Skeletal muscle satellite cell (primary cell): ENCODE measurements around the gene PCDHGA1.

ENCODE experiments used
- H3K27me3 ChIP-seq: 2 replicates; pipeline ENCODE4 v1.7.0; 2013; ENCODE audit warnings: low read length; ENCODE audit not compliant: control insufficient read depth, insufficient read depth
- H3K36me3 ChIP-seq: 2 replicates; pipeline ENCODE4 v1.7.0; 2013; ENCODE audit warnings: mild to moderate bottlenecking, control low read depth, low read length; ENCODE audit not compliant: insufficient read depth
- H3K4me1 ChIP-seq: 2 replicates; pipeline ENCODE4 v1.7.0; 2013; ENCODE audit warnings: low read length; ENCODE audit not compliant: control insufficient read depth, insufficient read depth
- H3K4me2 ChIP-seq: 2 replicates; pipeline ENCODE4 v1.7.0; 2013; ENCODE audit warnings: mild to moderate bottlenecking, low read length
- H3K4me3 ChIP-seq: 2 replicates; pipeline ENCODE4 v1.7.0; 2013; ENCODE audit warnings: low read length
- H3K9ac ChIP-seq: 2 replicates; pipeline ENCODE4 v1.7.0; 2013; ENCODE audit warnings: mild to moderate bottlenecking, low read depth, low read length, moderate library complexity
- H3K9me3 ChIP-seq: replicated peaks from 2 replicates; pipeline ENCODE4 v1.7.0; 2013; ENCODE audit warnings: mild to moderate bottlenecking, control low read depth, low read length

PCDHGA1 gene

DNA sequence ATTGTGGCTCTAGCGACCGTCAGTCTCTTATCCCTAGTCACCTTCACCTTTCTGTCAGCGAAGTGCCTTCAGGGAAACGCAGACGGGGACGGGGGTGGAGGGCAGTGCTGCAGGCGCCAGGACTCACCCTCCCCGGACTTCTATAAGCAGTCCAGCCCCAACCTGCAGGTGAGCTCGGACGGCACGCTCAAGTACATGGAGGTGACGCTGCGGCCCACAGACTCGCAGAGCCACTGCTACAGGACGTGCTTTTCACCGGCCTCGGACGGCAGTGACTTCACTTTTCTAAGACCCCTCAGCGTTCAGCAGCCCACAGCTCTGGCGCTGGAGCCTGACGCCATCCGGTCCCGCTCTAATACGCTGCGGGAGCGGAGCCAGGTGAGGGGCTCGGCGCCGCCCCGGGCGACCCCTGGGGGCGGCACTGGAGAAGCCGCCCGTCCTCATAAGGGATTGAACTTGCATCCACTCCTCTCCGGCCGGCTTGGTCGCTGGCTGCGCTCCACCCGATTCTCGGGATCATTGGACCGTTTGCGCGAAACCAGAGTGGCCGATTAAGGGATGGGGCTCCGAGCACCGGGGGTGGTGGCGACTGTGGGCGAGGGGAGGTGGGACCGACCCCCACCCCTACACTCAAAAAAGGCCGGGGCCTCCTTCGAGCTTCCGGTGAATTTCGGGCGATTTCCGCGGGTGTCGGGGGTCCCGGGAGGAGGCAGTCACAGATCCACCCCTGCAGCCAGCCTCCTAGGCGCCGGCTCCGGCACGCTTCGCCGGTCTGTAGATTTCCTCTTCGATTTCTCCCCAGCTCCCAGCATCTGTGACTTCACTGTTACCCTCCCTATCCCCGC is 161.2 kb downstream of the PCDHGA1 start:
- Histone ChIP-seq H3K4me1 (peaks cover 62% of the 10 kb centered on the region), H3K27me3 (no peaks in the 10 kb centered on the region), H3K9me3 (no peaks in the 10 kb centered on the region), H3K9ac (no peak overlapping the region), H3K4me2 (no peak overlapping the region), H3K4me3 (no peak overlapping the region), H3K36me3 (peaks cover 33% of the 10 kb centered on the region)

DNA sequence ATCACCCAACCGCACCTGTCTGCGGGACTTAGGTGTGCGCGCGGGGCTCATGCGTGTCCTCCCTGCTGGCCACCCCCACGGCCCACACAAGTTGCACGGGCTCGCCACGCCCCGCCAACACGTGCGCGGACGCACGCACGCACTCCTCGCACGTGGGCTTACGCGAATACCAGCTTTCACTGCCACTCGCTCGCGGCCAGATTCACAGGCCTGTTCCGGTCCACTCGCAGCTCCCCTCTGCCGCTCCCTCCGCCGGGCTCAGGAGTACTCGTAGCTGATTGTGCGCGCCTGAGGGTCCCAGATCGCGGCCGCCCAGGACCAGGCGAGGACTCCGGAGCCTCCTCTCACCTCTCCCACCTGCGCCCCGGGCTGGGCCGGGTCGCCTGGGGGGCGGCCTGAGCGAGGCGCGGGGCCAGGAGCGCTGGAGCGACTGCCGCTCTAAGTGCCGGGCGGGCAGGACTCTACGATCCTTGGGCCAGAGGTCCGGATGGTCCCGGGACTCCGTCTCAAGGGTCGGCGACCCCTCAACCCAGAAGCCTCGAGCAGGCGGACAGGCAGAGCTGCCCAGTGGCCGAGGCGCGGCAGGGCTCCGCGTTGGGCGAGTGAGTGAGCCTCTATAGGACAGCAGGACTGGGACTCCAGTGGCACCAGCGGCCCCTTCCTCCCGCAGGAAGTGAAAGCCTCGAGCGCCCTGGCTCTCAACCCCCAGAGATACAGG is 162.0 kb downstream of the PCDHGA1 start:
- Histone ChIP-seq H3K9me3 (no peaks in the 10 kb centered on the region), H3K36me3 (peaks cover 29% of the 10 kb centered on the region), H3K4me1 (peaks cover 63% of the 10 kb centered on the region), H3K4me3 (no peak overlapping the region), H3K9ac (no peak overlapping the region), H3K4me2 (no peak overlapping the region), H3K27me3 (no peaks in the 10 kb centered on the region)

DNA sequence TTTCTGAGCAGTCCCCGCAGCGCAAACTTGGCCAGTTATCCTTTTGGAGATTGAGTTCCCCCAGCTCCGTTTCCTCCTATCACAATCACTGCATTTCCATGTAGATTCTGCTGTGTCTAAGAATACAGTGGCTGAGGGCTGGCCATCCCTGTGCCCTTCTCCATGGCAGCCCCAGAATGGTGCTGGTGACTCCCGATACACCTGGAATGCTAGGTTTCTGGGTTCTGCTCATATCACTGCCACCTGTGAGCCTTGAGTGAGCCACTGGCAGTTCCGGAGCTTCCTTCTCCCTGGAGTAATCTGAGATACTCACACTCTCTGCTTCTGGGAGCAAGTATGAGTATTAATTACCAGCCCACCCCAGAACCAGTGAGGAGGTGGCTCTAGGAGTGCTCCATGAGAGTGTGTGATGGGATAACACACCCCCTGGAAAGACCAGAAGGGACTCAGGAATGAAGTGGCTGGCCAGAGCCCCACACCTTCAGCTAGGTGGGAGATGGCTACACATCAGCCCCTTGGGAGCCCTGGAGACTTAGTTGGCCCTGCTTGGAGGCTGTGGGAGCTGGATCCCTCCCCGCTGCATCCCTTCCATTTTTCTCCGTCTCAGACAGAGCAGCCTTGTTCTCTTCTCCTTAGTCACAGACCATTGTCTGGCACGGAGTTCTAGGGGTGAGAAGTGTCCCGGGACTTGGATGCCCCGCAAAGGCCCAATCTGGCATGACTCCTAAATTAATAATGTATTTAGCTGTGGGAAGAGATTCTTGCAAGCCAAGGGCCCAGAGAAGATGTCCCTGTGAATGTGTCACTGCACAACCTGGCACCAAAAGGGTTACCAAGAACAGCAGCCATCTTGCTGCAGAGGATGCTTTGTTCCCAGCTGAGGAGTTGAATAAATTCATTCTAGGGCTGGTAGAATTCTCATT is 163.4 kb downstream of the PCDHGA1 start:
- H3K4me2 ChIP-seq: peak overlapping the region; percentile 10
- H3K36me3 ChIP-seq: peaks cover 37% of the 10 kb centered on the region
- H3K27me3 ChIP-seq: no peaks in the 10 kb centered on the region
- H3K4me1 ChIP-seq: peaks cover 49% of the 10 kb centered on the region
- peak overlapping the region; percentile 59 for H3K9ac ChIP-seq
- H3K4me3 ChIP-seq: no peak overlapping the region
- no peaks in the 10 kb centered on the region for H3K9me3 ChIP-seq

DNA sequence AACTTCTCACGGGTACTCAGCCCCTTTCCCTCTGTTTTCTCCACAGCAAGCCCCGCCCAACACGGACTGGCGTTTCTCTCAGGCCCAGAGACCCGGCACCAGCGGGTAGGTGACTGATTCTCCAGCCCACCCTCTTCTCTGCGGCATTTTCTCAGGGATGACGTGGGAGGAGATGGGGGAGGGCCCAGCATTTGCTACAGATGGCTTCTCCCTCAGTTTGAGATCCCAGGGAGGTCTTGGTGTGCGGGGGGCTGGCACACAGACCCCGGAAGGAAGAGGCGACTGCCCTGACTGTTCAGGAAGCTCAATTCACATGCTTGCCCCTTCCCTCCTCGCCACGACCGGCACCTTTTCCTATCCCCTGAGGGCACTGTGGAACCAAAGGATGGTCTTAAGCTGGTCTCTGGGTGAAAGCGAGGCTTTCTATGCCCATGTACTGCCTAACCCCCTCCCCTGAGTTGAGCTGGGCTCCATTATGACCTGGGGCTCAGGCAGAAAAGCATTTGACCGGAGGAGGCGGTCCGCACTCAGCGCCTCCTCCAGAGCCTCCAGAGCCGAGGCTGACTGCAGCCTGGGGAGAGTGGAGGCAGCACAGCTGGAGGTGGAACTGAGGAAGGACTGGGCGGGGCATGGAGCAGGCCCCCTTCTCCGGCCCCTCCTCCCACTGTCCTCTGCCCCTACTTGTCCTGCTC is 164.6 kb downstream of the PCDHGA1 start:
- Histone ChIP-seq H3K9ac (peak overlapping the region; percentile 59), H3K4me1 (peaks cover 37% of the 10 kb centered on the region), H3K4me2 (peak overlapping the region; percentile 19), H3K27me3 (no peaks in the 10 kb centered on the region), H3K4me3 (no peak overlapping the region), H3K36me3 (peaks cover 32% of the 10 kb centered on the region), H3K9me3 (no peaks in the 10 kb centered on the region)

DNA sequence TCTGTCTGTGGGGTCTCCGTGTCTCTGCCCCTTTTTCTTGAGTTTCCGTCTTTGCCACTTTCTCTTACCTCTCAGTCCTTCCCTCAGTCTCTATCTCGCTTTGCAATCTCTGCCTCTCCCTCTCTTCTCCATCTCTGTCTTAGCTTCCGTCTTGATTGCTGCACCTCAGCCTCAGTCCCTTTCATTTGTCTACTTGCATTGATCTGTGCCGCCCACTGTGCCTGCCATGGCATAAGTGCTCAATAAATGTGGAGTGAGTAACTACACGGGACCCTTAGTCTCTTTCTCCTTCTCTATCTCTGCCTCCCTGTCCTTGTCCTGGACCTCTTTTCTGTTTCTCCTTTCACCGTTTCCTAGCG is 165.1 kb downstream of the PCDHGA1 start:
- Histone ChIP-seq H3K4me1 (peaks cover 35% of the 10 kb centered on the region), H3K4me2 (peak overlapping the region; percentile 19), H3K9me3 (no peaks in the 10 kb centered on the region), H3K9ac (peak overlapping the region; percentile 59), H3K36me3 (peaks cover 28% of the 10 kb centered on the region), H3K27me3 (no peaks in the 10 kb centered on the region), H3K4me3 (no peak overlapping the region)

DNA sequence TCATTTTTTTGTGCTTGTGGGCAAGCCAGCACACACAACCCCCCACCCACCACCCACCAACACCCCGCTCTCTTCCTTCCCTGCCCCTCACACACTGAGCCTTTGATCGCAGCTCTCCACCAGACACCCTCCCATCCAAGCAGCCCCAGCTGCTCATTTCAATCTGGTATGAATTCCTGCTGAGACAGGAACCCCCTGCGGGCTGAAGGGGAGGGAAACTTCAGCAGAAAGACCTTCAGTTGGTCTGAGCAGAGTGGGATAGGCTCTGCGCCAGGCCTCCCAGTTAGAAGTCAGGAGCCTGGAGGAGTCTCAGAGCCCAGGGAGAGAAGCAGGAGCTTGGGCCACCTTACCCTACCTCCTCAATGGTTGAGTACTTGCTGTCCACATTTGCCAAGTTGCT is 165.7 kb downstream of the PCDHGA1 start:
- Histone ChIP-seq H3K9me3 (no peaks in the 10 kb centered on the region), H3K4me1 (peaks cover 35% of the 10 kb centered on the region), H3K4me2 (peak overlapping the region; percentile 25), H3K4me3 (no peak overlapping the region), H3K9ac (peak overlapping the region; percentile 59), H3K36me3 (peaks cover 22% of the 10 kb centered on the region), H3K27me3 (no peaks in the 10 kb centered on the region)

DNA sequence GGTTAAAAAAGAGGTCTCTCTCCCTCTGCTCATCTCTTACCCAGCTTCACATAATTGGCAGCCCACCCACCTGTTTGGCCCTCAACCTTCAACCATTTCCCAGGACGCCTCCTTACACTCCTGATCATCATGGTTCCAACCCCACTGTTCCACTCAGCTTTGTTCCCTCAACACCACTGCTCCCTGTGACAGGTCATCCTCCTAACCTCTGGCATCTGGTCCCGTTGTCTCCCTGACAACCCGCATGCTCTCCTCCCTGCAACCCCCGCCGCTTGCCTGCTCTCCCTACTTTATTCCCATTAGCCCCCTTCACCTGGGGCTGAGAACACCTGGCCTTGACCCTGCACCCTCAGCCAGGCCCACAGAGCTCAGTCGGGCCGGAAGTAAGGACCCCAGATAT is 171.4 kb downstream of the PCDHGA1 start:
- Histone ChIP-seq H3K9me3 (no peaks in the 10 kb centered on the region), H3K36me3 (peaks cover 20% of the 10 kb centered on the region), H3K27me3 (no peaks in the 10 kb centered on the region)

DNA sequence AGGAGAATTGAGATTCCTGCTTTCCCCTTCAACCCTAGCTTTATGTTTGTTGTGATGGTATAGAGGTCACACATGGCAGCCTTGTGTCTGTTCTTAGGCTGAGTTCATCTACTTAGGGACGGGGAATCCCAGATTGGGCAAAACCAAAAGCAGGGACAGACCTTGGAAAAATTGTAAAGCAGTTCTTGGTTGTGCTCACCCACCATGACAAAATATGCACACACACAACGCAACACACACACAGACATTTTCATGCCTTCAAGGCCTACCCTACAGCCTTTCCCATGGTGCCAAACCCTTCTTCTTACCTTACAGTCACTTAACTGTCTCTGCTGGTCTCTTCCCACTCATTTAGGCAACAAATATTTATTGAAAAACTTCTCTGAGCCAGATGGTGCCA is 173.4 kb downstream of the PCDHGA1 start:
- H3K4me3 ChIP-seq: no peak overlapping the region
- H3K27me3 ChIP-seq: no peaks in the 10 kb centered on the region
- no peak overlapping the region for H3K9ac ChIP-seq
- H3K9me3 ChIP-seq: no peaks in the 10 kb centered on the region
- peaks cover 20% of the 10 kb centered on the region for H3K4me1 ChIP-seq
- H3K4me2 ChIP-seq: no peak overlapping the region
- peaks cover 9% of the 10 kb centered on the region for H3K36me3 ChIP-seq

More for the DNA sequence above, 171.4 kb downstream of the PCDHGA1 start:
- Histone ChIP-seq H3K4me3 (no peak overlapping the region), H3K9ac (no peak overlapping the region), H3K4me1 (peaks cover 2% of the 10 kb centered on the region), H3K4me2 (no peak overlapping the region)

DNA sequence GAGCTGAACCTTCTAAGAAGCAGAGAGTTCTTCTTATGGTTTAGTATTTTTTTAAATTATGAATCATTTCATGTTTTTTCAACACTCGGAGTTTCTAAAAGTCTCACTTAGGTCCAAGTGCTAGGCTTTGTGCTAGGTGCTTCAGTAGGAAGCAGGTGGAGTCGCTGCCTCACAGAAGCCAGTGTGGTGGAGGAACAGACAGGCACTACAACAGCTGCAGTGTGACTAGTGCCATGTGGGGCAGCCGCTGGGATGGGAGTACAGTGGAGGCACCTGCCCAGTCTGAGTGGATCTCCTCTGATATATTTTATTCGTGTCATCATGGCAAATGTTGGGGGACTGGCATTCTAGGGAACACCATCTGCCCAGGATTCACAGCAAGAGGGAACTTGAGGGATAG is 173.9 kb downstream of the PCDHGA1 start:
- Histone ChIP-seq H3K27me3 (no peaks in the 10 kb centered on the region), H3K9ac (no peak overlapping the region), H3K4me1 (peaks cover 22% of the 10 kb centered on the region), H3K9me3 (no peaks in the 10 kb centered on the region), H3K4me2 (no peak overlapping the region), H3K36me3 (peaks cover 9% of the 10 kb centered on the region), H3K4me3 (no peak overlapping the region)

DNA sequence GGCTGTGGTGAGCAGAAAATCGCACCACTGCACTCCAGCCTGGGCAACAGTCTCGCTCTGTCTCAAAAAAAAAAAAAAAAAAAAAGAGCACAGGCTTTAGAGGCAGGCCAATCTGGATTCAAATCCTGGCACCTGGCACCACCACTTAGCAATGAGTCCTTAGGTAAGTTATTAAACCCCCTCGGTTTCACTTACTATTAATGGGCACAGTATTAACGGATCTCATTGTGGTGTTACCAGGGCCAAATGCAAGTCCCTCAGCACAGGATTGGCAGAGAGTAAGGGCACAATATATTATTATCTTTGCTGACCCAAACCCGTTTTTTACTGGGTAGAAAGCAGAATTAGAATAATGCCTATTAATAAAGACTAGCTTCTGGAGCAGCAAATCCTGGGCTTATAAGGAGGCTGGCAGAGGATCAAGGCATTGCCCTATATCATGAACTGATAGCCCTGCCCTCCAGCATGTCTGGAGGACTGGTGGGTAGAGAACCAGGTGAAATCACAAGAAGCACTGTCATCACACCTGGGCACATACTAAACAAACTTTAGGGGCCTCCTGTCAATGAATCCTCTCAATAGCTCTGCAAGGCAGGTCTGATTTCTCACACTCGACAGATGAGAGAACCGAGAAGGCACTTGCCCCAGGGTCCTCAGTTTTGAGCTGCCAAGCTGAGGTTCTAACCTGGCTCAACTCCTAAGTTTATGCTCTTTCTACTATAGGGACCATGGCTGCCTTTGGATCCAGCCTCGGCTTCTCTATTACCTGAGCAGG is 176.3 kb downstream of the PCDHGA1 start:
- no peak overlapping the region for H3K4me2 ChIP-seq
- H3K4me3 ChIP-seq: no peak overlapping the region
- peaks cover 19% of the 10 kb centered on the region for H3K36me3 ChIP-seq
- no peaks in the 10 kb centered on the region for H3K9me3 ChIP-seq
- peaks cover 30% of the 10 kb centered on the region for H3K4me1 ChIP-seq
- peak overlapping the region; percentile 82 for H3K9ac ChIP-seq
- H3K27me3 ChIP-seq: no peaks in the 10 kb centered on the region
